HPDE6-E6E7 (cell line): ENCODE data around the gene COG5.

Experiments used
- DNase-seq: peaks from one replicate; pipeline ENCODE4 v3.0.0; 2011; ENCODE audit warnings: missing footprints; ENCODE audit errors: extremely low spot score

COG5 gene

GRCh38 chr7:107505997-107506673, 57.6 kb downstream of the COG5 start:
- peak; percentile 59 for DNase-seq

GRCh38 chr7:107505362-107505761, 58.4 kb downstream of the COG5 start:
- no peak for DNase-seq

- no peak for DNase-seq
Measured at GRCh38 chr7:107503687-107504086, 60.0 kb downstream of the COG5 start.

- no peak for DNase-seq
Measured at GRCh38 chr7:107502797-107503196, 60.9 kb downstream of the COG5 start.

GRCh38 chr7:107502154-107502553, 61.6 kb downstream of the COG5 start:
- DNase-seq, result no peak

GRCh38 chr7:107501593-107501992, 62.1 kb downstream of the COG5 start:
- DNase-seq, result peak; percentile 12

GRCh38 chr7:107499731-107500130, 64.0 kb downstream of the COG5 start:
- DNase-seq, result no peak

- no peak for DNase-seq
Measured at GRCh38 chr7:107495516-107495915, 68.2 kb downstream of the COG5 start.

GRCh38 chr7:107494884-107495283, 68.8 kb downstream of the COG5 start:
- DNase-seq, result no peak

- DNase-seq, result no peak
Measured at GRCh38 chr7:107494315-107494751, 69.4 kb downstream of the COG5 start.

- no peak for DNase-seq
Measured at GRCh38 chr7:107492875-107493274, 70.8 kb downstream of the COG5 start.

- DNase-seq, result no peak
Measured at GRCh38 chr7:107486041-107486440, 77.7 kb downstream of the COG5 start.

- no peak for DNase-seq
Measured at GRCh38 chr7:107482571-107482970, 81.1 kb downstream of the COG5 start.

GRCh38 chr7:107480932-107481331, 82.8 kb downstream of the COG5 start:
- DNase-seq, result no peak

- DNase-seq, result no peak
Measured at GRCh38 chr7:107479303-107479702, 84.4 kb downstream of the COG5 start.

GRCh38 chr7:107474104-107474521, 89.6 kb downstream of the COG5 start:
- no peak for DNase-seq

- DNase-seq, result no peak
Measured at GRCh38 chr7:107472116-107472515, 91.6 kb downstream of the COG5 start.

GRCh38 chr7:107471292-107472070, 92.2 kb downstream of the COG5 start:
- DNase-seq, result no peak

GRCh38 chr7:107469929-107470328, 93.8 kb downstream of the COG5 start, which contains the start of gene GPR22:
TSS of gene GPR22 (plus strand) at chr7:107470057. CDS start at chr7:107474061, 4,004 bp downstream.
- no peak for DNase-seq

- DNase-seq, result no peak
Measured at GRCh38 chr7:107468824-107469223, 94.9 kb downstream of the COG5 start.

- no peak for DNase-seq
Measured at GRCh38 chr7:107467972-107468371, 95.7 kb downstream of the COG5 start.

- no peak for DNase-seq
Measured at GRCh38 chr7:107464666-107465226, 99.0 kb downstream of the COG5 start.
